H9 (cell line): Measurements from ENCODE around the gene EPM2A. TPM values are rescaled to one million over a fixed set of nuclear protein-coding genes. Genes with fewer than 3 reads are reported as not detected.

Experiments
- DNase-seq: peaks from one replicate; pipeline ENCODE4 v3.0.0-alpha.2; 2017
- H2AFZ ChIP-seq: one replicate; pipeline ENCODE4 v1.6.1; 2013; ENCODE audit warnings: mild to moderate bottlenecking, low read length, control low read depth, moderate library complexity
- H2AK5ac ChIP-seq: 2 replicates; pipeline ENCODE4 v1.6.1; 2013; ENCODE audit warnings: low read length, control low read depth, mixed read lengths; ENCODE audit not compliant: insufficient read length
- H2BK120ac ChIP-seq: one replicate; pipeline ENCODE4 v1.6.1; 2013; ENCODE audit warnings: low read depth, mild to moderate bottlenecking, low read length, control low read depth, inconsistent platforms; ENCODE audit not compliant: poor library complexity, severe bottlenecking
- H2BK12ac ChIP-seq: 2 replicates; pipeline ENCODE4 v1.6.1; 2013; ENCODE audit warnings: low read length, control low read depth, mixed read lengths, low read depth; ENCODE audit not compliant: insufficient read length
- H2BK15ac ChIP-seq: 2 replicates; pipeline ENCODE4 v1.6.1; 2013; ENCODE audit warnings: low read depth, low read length, control low read depth
- H2BK20ac ChIP-seq: one replicate; pipeline ENCODE4 v1.6.1; 2013; ENCODE audit warnings: low read depth, mild to moderate bottlenecking, low read length, control low read depth, inconsistent platforms; ENCODE audit not compliant: poor library complexity, severe bottlenecking
- H2BK5ac ChIP-seq: 2 replicates; pipeline ENCODE4 v1.6.1; 2013; ENCODE audit warnings: low read length, control low read depth, mixed read lengths; ENCODE audit not compliant: insufficient read length
- H3K14ac ChIP-seq: 2 replicates; pipeline ENCODE4 v1.6.1; 2013; ENCODE audit warnings: low read length, control low read depth; ENCODE audit not compliant: insufficient read depth
- H3K18ac ChIP-seq: 2 replicates; pipeline ENCODE4 v1.6.1; 2013; ENCODE audit warnings: low read depth, mild to moderate bottlenecking, mixed read lengths, low read length, control low read depth; ENCODE audit not compliant: insufficient read length
- H3K23ac ChIP-seq: 2 replicates; pipeline ENCODE4 v1.6.1; 2013; ENCODE audit warnings: low read length, control low read depth, mixed read lengths, low read depth; ENCODE audit not compliant: insufficient read length
- H3K23me2 ChIP-seq: 2 replicates; pipeline ENCODE4 v1.6.1; 2013; ENCODE audit warnings: low read depth, mild to moderate bottlenecking, mixed read lengths, low read length, control low read depth; ENCODE audit not compliant: insufficient read length, poor library complexity, severe bottlenecking
- H3K27ac ChIP-seq: 2 replicates; pipeline ENCODE4 v1.5.1; 2013; ENCODE audit warnings: low read length, control low read depth, mixed read lengths, low read depth; ENCODE audit not compliant: insufficient read length
- H3K27me3 ChIP-seq: 2 replicates; pipeline ENCODE4 v1.6.1; 2013; ENCODE audit warnings: low read length, control low read depth, inconsistent platforms; ENCODE audit not compliant: insufficient read depth
- H3K4ac ChIP-seq: 2 replicates; pipeline ENCODE4 v1.6.1; 2013; ENCODE audit warnings: low read depth, mild to moderate bottlenecking, control low read depth, inconsistent platforms, low read length, moderate library complexity
- H3K4me1 ChIP-seq: 2 replicates; pipeline ENCODE4 v1.6.1; 2013; ENCODE audit warnings: low read length, control low read depth, inconsistent platforms; ENCODE audit not compliant: insufficient read depth
- H3K4me2 ChIP-seq: 2 replicates; pipeline ENCODE4 v1.6.1; 2013; ENCODE audit warnings: low read length, control low read depth, mixed read lengths; ENCODE audit not compliant: insufficient read length, insufficient read depth
- H3K56ac ChIP-seq: 2 replicates; pipeline ENCODE4 v1.6.1; 2013; ENCODE audit warnings: low read depth, mild to moderate bottlenecking, mixed read lengths, low read length, control low read depth; ENCODE audit not compliant: insufficient read length
- H3K79me1 ChIP-seq: 2 replicates; pipeline ENCODE4 v1.6.1; 2013; ENCODE audit warnings: low read depth, mild to moderate bottlenecking, moderate library complexity, low read length, control low read depth, inconsistent platforms; ENCODE audit not compliant: insufficient read depth, poor library complexity, severe bottlenecking
- H3K79me2 ChIP-seq: 2 replicates; pipeline ENCODE4 v1.6.1; 2013; ENCODE audit warnings: low read length, control low read depth, inconsistent platforms; ENCODE audit not compliant: insufficient read depth
- H3K9ac ChIP-seq: 2 replicates; pipeline ENCODE4 v1.6.1; 2013; ENCODE audit warnings: low read length, control low read depth, mixed read lengths; ENCODE audit not compliant: insufficient read length; ENCODE audit errors: extremely low read depth
- H3K9me3 ChIP-seq: one replicate; pipeline ENCODE4 v1.6.1; 2013; ENCODE audit warnings: low read depth, low read length, inconsistent platforms; ENCODE audit not compliant: control insufficient read depth
- H3T11ph ChIP-seq: one replicate; pipeline ENCODE4 v1.6.1; 2013; ENCODE audit warnings: mild to moderate bottlenecking, low read length, control low read depth, inconsistent platforms
- H4K20me1 ChIP-seq: one replicate; pipeline ENCODE4 v1.6.1; 2013; ENCODE audit not compliant: control insufficient read depth, insufficient read length, insufficient read depth
- H4K5ac ChIP-seq: 2 replicates; pipeline ENCODE4 v1.6.1; 2013; ENCODE audit warnings: low read depth, mild to moderate bottlenecking, mixed read lengths, low read length, control low read depth; ENCODE audit not compliant: insufficient read length
- H4K8ac ChIP-seq: replicated peaks from 2 replicates; pipeline ENCODE4 v1.6.1; 2013; ENCODE audit warnings: low read length, control low read depth, mixed read lengths, low read depth; ENCODE audit not compliant: insufficient read length
- H4K91ac ChIP-seq: 2 replicates; pipeline ENCODE4 v1.6.1; 2013; ENCODE audit warnings: low read depth, mild to moderate bottlenecking, moderate library complexity, mixed read lengths, low read length, control low read depth; ENCODE audit not compliant: insufficient read length
- H3K27ac Mint-ChIP-seq, 3 experiments: 2 replicates in 2 of 3; 3 replicates in 1 of 3; pipeline ENCODE4 v1.8.0; 2020 to 2021; ENCODE audit warnings: mixed read lengths in 3 of 3, mild to moderate bottlenecking in 1 of 3, moderate library complexity in 1 of 3
- H3K27me3 Mint-ChIP-seq: 2 replicates; pipeline ENCODE4 v1.8.0; 2021; ENCODE audit warnings: low read depth, mild to moderate bottlenecking, moderate library complexity, mixed read lengths
- H3K36me3 Mint-ChIP-seq, 3 experiments: 2 replicates in 2 of 3; 3 replicates in 1 of 3; pipeline ENCODE4 v1.8.0; 2020 to 2021; ENCODE audit warnings: low read depth in 3 of 3, mixed read lengths in 3 of 3; ENCODE audit not compliant: insufficient read depth in 1 of 3
- H3K4me1 Mint-ChIP-seq, 2 experiments: 2 replicates each; pipeline ENCODE4 v1.8.0; 2020; ENCODE audit warnings: mixed read lengths in 2 of 2
- H3K4me3 Mint-ChIP-seq, 2 experiments: 2 replicates in 1 of 2; 3 replicates in 1 of 2; pipeline ENCODE4 v1.8.0; 2020 to 2021; ENCODE audit warnings: mild to moderate bottlenecking in 2 of 2, mixed read lengths in 2 of 2, moderate library complexity in 1 of 2
- H3K9me3 Mint-ChIP-seq, 2 experiments: 2 replicates in 1 of 2; 3 replicates in 1 of 2; pipeline ENCODE4 v1.8.0; 2020; ENCODE audit warnings: mild to moderate bottlenecking in 2 of 2, mixed read lengths in 2 of 2, moderate library complexity in 1 of 2
- CTCF ChIP-seq: fragments of 200-600 bp; sonication (generic); conservative IDR thresholded peaks from 3 replicates; pipeline ENCODE4 v1.8.0; 2021; ENCODE audit warnings: antibody characterized with exemption, mild to moderate bottlenecking
- WGBS: extraction: QIAGEN DNeasy Blood & Tissue Kit; methylation state at CpG from one replicate; pipeline ENCODE4 v1.1.7; 2013; ENCODE audit warnings: missing lambda C conversion rate, low lambda C conversion rate, mixed read lengths; ENCODE audit not compliant: insufficient read length; ENCODE audit errors: extremely low coverage; 5-methylcytosine and 5-hydroxymethylcytosine counted together
- total RNA-seq: library from RNA; stranded (reverse); gene quantifications from 2 replicates; pipeline ENCODE4 v1.2.1, GENCODE V29; 2021

EPM2A gene
- total RNA-seq, 1 experiment from 2014 or later = 8.2 TPM

GRCh38 chr6:145608850-145609249 lies 126.5 kb downstream of the EPM2A start:
- Histone ChIP-seq H3K23me2 (no peaks in the 10 kb centered on the region), H3K4me1 (no peaks in the 10 kb centered on the region), H3K56ac (no peak overlapping the region), H3K27ac (no peak overlapping the region), H4K91ac (no peak overlapping the region), H2BK5ac (no peak overlapping the region), H3T11ph (no peak overlapping the region), H3K9ac (no peak overlapping the region), H3K79me2 (no peaks in the 10 kb centered on the region), H2AFZ (no peak overlapping the region), H2BK120ac (no peak overlapping the region), H3K23ac (no peak overlapping the region), H3K4me2 (no peak overlapping the region), H3K27me3 (no peaks in the 10 kb centered on the region), H3K9me3 (no peaks in the 10 kb centered on the region), H2AK5ac (no peak overlapping the region), H3K14ac (no peak overlapping the region), H3K79me1 (no peaks in the 10 kb centered on the region), H4K20me1 (no peaks in the 10 kb centered on the region), H2BK20ac (no peak overlapping the region), H4K8ac (no peak overlapping the region), H3K18ac (no peak overlapping the region), H2BK15ac (no peak overlapping the region), H4K5ac (no peak overlapping the region), H3K4ac (no peak overlapping the region), H2BK12ac (no peak overlapping the region)
- no peak for DNase-seq
- Mint-ChIP-seq H3K4me1 (no peaks in the 10 kb centered on the region), H3K4me3 (no peak overlapping the region), H3K36me3 (no peaks in the 10 kb centered on the region), H3K27me3 (no peaks in the 10 kb centered on the region), H3K27ac (no peak overlapping the region; a peak in 1 of 7 replicates), H3K9me3 (no peaks in the 10 kb centered on the region)
- WGBS = no CpG with 5 or more reads among the region's 1 CpG
- no peak for TF ChIP-seq CTCF
